Tibial artery (tissue), 4 donors: ENCODE measurements around the gene KIF4B.
"Not testable (repeated sequence)": the region's sequence is repeated elsewhere in the genome, so short reads cannot be mapped to it uniquely, and the experiment has no call there.

Source experiments
- DNase-seq, 2 donors: peaks; one replicate each; pipeline ENCODE4 v3.0.0-alpha.2; 2019
- H3K27ac ChIP-seq, 2 donors: fragments of 200-600 bp; sonication (generic) in 1 of 2; 1 replicate in 1 of 2; 2 replicates in 1 of 2; pipeline ENCODE4 v1.5.1; 2018 to 2019; ENCODE audit warnings: mild to moderate bottlenecking in 1 of 2
- H3K27me3 ChIP-seq, 2 donors: fragments of 200-600 bp; sonication (generic) in 1 of 2; one replicate each; pipeline versions ENCODE4 v1.5.1 to v1.6.0; 2016 to 2019
- H3K36me3 ChIP-seq, 3 donors: fragments of 200-600 bp; sonication (generic) in 2 of 3; one replicate each; pipeline ENCODE4 v1.5.1; 2016 to 2019; ENCODE audit warnings: mild to moderate bottlenecking in 2 of 3
- H3K4me1 ChIP-seq, 4 donors: fragments of 200-600 bp; sonication (generic) in 2 of 4; 1 replicate in 3 of 4; 2 replicates in 1 of 4; pipeline ENCODE4 v1.5.1; 2016 to 2019
- H3K4me3 ChIP-seq, 2 donors: fragments of 200-600 bp; sonication (generic) in 1 of 2; 1 replicate in 1 of 2; 2 replicates in 1 of 2; pipeline ENCODE4 v1.5.1; 2018 to 2019; ENCODE audit warnings: mild to moderate bottlenecking in 2 of 2
- H3K9me3 ChIP-seq, 3 donors: fragments of 200-600 bp; sonication (generic) in 1 of 3; one replicate each; pipeline ENCODE4 v1.5.1; 2016 to 2019
- CTCF ChIP-seq, 2 experiments: fragments of 200-600 bp in 1 of 2; fragments of 450-650 bp in 1 of 2; IDR thresholded peaks; one replicate each; pipeline ENCODE4 v1.5.1; 2017 to 2019; ENCODE audit warnings: antibody characterized with exemption in 2 of 2, mild to moderate bottlenecking in 1 of 2, moderate library complexity in 1 of 2
- intact Hi-C: fragments of 100-400 bp; cut with DNase I; formaldehyde crosslinking; loops from one replicate; pipeline ENCODE4 v1.15.0; 2023; ENCODE audit warnings: low total_unique reads

Gene KIF4B

GRCh38 chr5:154968953-154969352 lies 44.6 kb upstream of the KIF4B start:
- Histone ChIP-seq H3K4me1 (no peaks in the 10 kb centered on the region), H3K27ac (no peak overlapping the region), H3K36me3 (peaks cover 7 to 50% (median 25%) of the 10 kb centered on the region in 3 donors), H3K27me3 (no peaks in the 10 kb centered on the region), H3K9me3 (no peaks in the 10 kb centered on the region), H3K4me3 (no peak overlapping the region)
- no peak for TF ChIP-seq CTCF (IDR thresholded peaks at IDR 0.05)
- intact Hi-C loops = no loop called here
- no peak for DNase-seq

- no peak overlapping the region for H3K4me3 ChIP-seq
- intact Hi-C loops = no loop called here
Measured at GRCh38 chr5:154970759-154971158, 42.8 kb upstream of the KIF4B start.

GRCh38 chr5:154971501-154971900 lies 42.1 kb upstream of the KIF4B start:
- Histone ChIP-seq H3K27me3 (no peaks in the 10 kb centered on the region), H3K9me3 (no peaks in the 10 kb centered on the region), H3K4me1 (no peaks in the 10 kb centered on the region), H3K4me3 (no peak overlapping the region), H3K27ac (no peak overlapping the region), H3K36me3 (peaks cover 7 to 27% (median 22%) of the 10 kb centered on the region in 3 donors)
- no peak for DNase-seq
- TF ChIP-seq CTCF (IDR thresholded peaks at IDR 0.05) = no peak
- intact Hi-C loops = no loop called here

More at GRCh38 chr5:154970759-154971158, 42.8 kb upstream of the KIF4B start:
- H3K9me3 ChIP-seq = no peaks in the 10 kb centered on the region
- no peaks in the 10 kb centered on the region for H3K4me1 ChIP-seq
- H3K27ac ChIP-seq = no peak overlapping the region
- H3K36me3 ChIP-seq = peaks cover 7 to 34% (median 25%) of the 10 kb centered on the region in 3 donors
- no peaks in the 10 kb centered on the region for H3K27me3 ChIP-seq
- no peak for TF ChIP-seq CTCF (IDR thresholded peaks at IDR 0.05)
- DNase-seq = no peak

- H3K27me3 ChIP-seq = no peaks in the 10 kb centered on the region
- intact Hi-C loops = no loop called here
- no peak overlapping the region for H3K4me3 ChIP-seq
- no peak overlapping the region for H3K27ac ChIP-seq
- no peaks in the 10 kb centered on the region for H3K4me1 ChIP-seq
- no peak for DNase-seq
- TF ChIP-seq CTCF (IDR thresholded peaks at IDR 0.05) = peak; percentile 38 to 43
- H3K9me3 ChIP-seq = no peaks in the 10 kb centered on the region
- peaks cover 3 to 16% (median 16%) of the 10 kb centered on the region in 3 donors for H3K36me3 ChIP-seq
Measured at GRCh38 chr5:154972476-154973080, 41.0 kb upstream of the KIF4B start.

- H3K9me3 ChIP-seq, H3K27ac ChIP-seq, DNase-seq, H3K27me3 ChIP-seq, H3K4me3 ChIP-seq, H3K36me3 ChIP-seq, H3K4me1 ChIP-seq, intact Hi-C loops: not testable (repeated sequence)
Measured at GRCh38 chr5:154976082-154976481, 37.5 kb upstream of the KIF4B start.

- no peak for DNase-seq
- Histone ChIP-seq H3K36me3 (no peaks in the 10 kb centered on the region), H3K9me3 (no peaks in the 10 kb centered on the region), H3K27me3 (no peaks in the 10 kb centered on the region), H3K27ac (no peak overlapping the region), H3K4me3 (no peak overlapping the region), H3K4me1 (no peaks in the 10 kb centered on the region)
- intact Hi-C loops = no loop called here
- TF ChIP-seq CTCF (IDR thresholded peaks at IDR 0.05) = no peak
Measured at GRCh38 chr5:154977409-154977808, 36.1 kb upstream of the KIF4B start.

- intact Hi-C loops = not testable (repeated sequence)
Measured at GRCh38 chr5:154978294-154978693, 35.3 kb upstream of the KIF4B start.

More at GRCh38 chr5:154978294-154978693, 35.3 kb upstream of the KIF4B start:
- not testable (repeated sequence) for H3K27me3 ChIP-seq, DNase-seq, H3K9me3 ChIP-seq, H3K27ac ChIP-seq, H3K36me3 ChIP-seq, H3K4me1 ChIP-seq, H3K4me3 ChIP-seq
